ENCODE measurements around the gene CEACAM3.

CEACAM3 gene

GRCh38 chr19:41801031-41801430, 4.6 kb downstream of the CEACAM3 start:
- no peaks in the 10 kb centered on the region for H4K20me1 ChIP-seq
- H3K27ac ChIP-seq: peak overlapping the region; percentile 52 to 85 (median 75)
- H3K36me3 ChIP-seq: peaks cover 0 to 5% (median 0%) of the 10 kb centered on the region in 11 experiments; a peak in 2 of 22 replicates
- peaks cover 10 to 22% (median 16%) of the 10 kb centered on the region in 11 experiments; a peak in 20 of 22 replicates for H3K9me3 ChIP-seq (replicated peaks in 1 of 11)
- peak overlapping the region; percentile 68 to 85 (median 76) for H3K4me2 ChIP-seq
- no peak for TF ChIP-seq Cebpa-rat (IDR thresholded peaks at IDR 0.05)
- no peaks in the 10 kb centered on the region for H3K27me3 ChIP-seq
- peaks cover 53 to 99% (median 88%) of the 10 kb centered on the region in 10 experiments for H3K4me1 ChIP-seq
- H3K9ac ChIP-seq: peak overlapping the region in 9 of 11 experiments; percentile 2 to 62 (median 30); a peak in 10 of 22 replicates
- peak overlapping the region in 7 of 10 experiments; percentile 2 to 43 (median 21); a peak in 7 of 20 replicates for H3K4me3 ChIP-seq

GRCh38 chr19:41801792-41802211, 5.4 kb downstream of the CEACAM3 start:
- H3K27me3 ChIP-seq: no peaks in the 10 kb centered on the region
- peak overlapping the region in 10 of 11 experiments; percentile 14 to 64 (median 52); a peak in 14 of 22 replicates for H3K9ac ChIP-seq
- no peaks in the 10 kb centered on the region for H4K20me1 ChIP-seq
- TF ChIP-seq Cebpa-rat (IDR thresholded peaks at IDR 0.05): no peak
- peak overlapping the region in 2 of 10 experiments; percentile 13 to 18; a peak in 4 of 20 replicates for H3K4me3 ChIP-seq
- peaks cover 53 to 94% (median 83%) of the 10 kb centered on the region in 10 experiments for H3K4me1 ChIP-seq
- H3K9me3 ChIP-seq (replicated peaks in 1 of 11): peaks cover 10 to 22% (median 16%) of the 10 kb centered on the region in 11 experiments; a peak in 20 of 22 replicates
- H3K36me3 ChIP-seq: peaks cover 0 to 5% (median 0%) of the 10 kb centered on the region in 11 experiments; a peak in 2 of 22 replicates
- peak overlapping the region; percentile 69 to 85 (median 77) for H3K4me2 ChIP-seq
- peak overlapping the region; percentile 52 to 85 (median 76) for H3K27ac ChIP-seq

- Histone ChIP-seq H3K27me3 (no peaks in the 10 kb centered on the region), H3K4me1 (peaks cover 53 to 94% (median 81%) of the 10 kb centered on the region in 10 experiments), H3K9me3 (replicated peaks in 1 of 11) (peaks cover 10 to 22% (median 16%) of the 10 kb centered on the region in 11 experiments; a peak in 20 of 22 replicates), H3K27ac (peak overlapping the region; percentile 52 to 85 (median 76)), H3K36me3 (peaks cover 0 to 5% (median 0%) of the 10 kb centered on the region in 11 experiments; a peak in 2 of 22 replicates), H4K20me1 (no peaks in the 10 kb centered on the region), H3K4me2 (peak overlapping the region; percentile 69 to 85 (median 77)), H3K9ac (peak overlapping the region in 9 of 11 experiments; percentile 14 to 64 (median 44); a peak in 12 of 22 replicates), H3K4me3 (no peak overlapping the region; a peak in 1 of 20 replicates)
- no peak for TF ChIP-seq Cebpa-rat (IDR thresholded peaks at IDR 0.05)
These were observed 6.4 kb downstream of the CEACAM3 start for GRCh38 chr19:41802770-41803169.

DNA sequence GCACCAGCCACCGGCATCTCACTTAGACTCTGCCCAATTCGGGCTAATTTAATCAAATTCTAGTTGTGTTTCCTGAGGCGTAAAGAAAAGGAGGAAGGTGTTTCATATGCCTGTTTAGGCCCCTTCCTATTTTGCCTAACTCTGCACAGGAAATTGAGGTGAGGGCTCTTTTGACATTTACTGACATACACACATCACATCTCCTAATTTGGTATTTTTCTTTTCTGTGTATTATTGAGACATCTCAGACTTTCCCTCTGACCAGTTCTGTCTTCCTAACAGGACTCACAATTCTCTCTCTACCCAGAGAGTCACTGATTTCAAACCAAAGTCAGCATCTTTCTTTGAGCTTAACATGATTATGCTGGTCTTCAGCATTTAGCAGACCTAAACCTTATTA, 7.9 kb downstream of the CEACAM3 start:
- TF ChIP-seq Cebpa-rat (IDR thresholded peaks at IDR 0.05): no peak
- Histone ChIP-seq H3K9me3 (replicated peaks in 1 of 11) (peaks cover 10 to 22% (median 16%) of the 10 kb centered on the region in 11 experiments; a peak in 20 of 22 replicates), H3K4me3 (no peak overlapping the region), H4K20me1 (no peaks in the 10 kb centered on the region), H3K4me1 (peaks cover 55 to 94% (median 82%) of the 10 kb centered on the region in 10 experiments), H3K36me3 (peaks cover 0 to 5% (median 0%) of the 10 kb centered on the region in 11 experiments; a peak in 2 of 22 replicates), H3K4me2 (peak overlapping the region; percentile 21 to 83 (median 60); a peak in 18 of 22 replicates), H3K27ac (0 out of 22 replicates have a peak overlapping the region, but pooled peaks of 2 of the 11 experiments have one; percentile 13 to 15), H3K27me3 (no peaks in the 10 kb centered on the region), H3K9ac (no peak overlapping the region)

DNA sequence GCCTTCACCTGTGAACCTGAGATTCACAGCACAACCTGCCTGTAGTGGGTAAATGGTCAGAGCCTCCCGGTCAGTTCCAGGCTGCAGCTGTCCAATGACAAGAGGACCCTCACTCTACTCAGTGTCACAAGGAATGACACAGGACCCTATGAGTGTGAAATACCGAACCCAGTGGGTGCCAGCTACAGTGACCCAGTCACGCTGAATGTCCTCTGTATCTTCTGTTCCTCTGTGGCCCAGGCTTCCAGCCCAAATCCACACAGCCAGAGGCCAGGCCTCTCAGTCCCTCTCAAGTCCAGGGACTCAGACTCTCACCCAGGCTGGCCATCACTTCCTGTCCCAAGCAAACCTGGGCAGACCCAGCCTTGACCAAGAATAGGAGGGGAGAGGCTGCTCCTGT, 10.8 kb downstream of the CEACAM3 start:
- no peak for TF ChIP-seq Cebpa-rat (IDR thresholded peaks at IDR 0.05)

GRCh38 chr19:41808663-41809566, 12.5 kb downstream of the CEACAM3 start:
- no peaks in the 10 kb centered on the region for H3K9me3 ChIP-seq (replicated peaks in 1 of 11)
- no peaks in the 10 kb centered on the region for H4K20me1 ChIP-seq
- peak overlapping the region; percentile 69 to 92 (median 90) for H3K27ac ChIP-seq
- 0 out of 20 replicates have a peak overlapping the region, but pooled peaks of 1 of the 10 experiments have one; percentile 22 for H3K4me3 ChIP-seq
- H3K4me1 ChIP-seq: peaks cover 57 to 91% (median 76%) of the 10 kb centered on the region in 10 experiments
- no peaks in the 10 kb centered on the region for H3K36me3 ChIP-seq
- H3K9ac ChIP-seq: peak overlapping the region in 7 of 11 experiments; percentile 67 to 81 (median 77); a peak in 13 of 22 replicates
- H3K27me3 ChIP-seq: no peaks in the 10 kb centered on the region
- TF ChIP-seq Cebpa-rat (IDR thresholded peaks at IDR 0.05): no peak
- peak overlapping the region; percentile 83 to 99 (median 97) for H3K4me2 ChIP-seq

More for the DNA sequence above, 10.8 kb downstream of the CEACAM3 start:
- Histone ChIP-seq H3K4me1 (peaks cover 57 to 97% (median 83%) of the 10 kb centered on the region in 10 experiments), H3K9ac (no peak overlapping the region), H3K4me3 (no peak overlapping the region), H3K9me3 (replicated peaks in 1 of 11) (no peaks in the 10 kb centered on the region), H3K27ac (peak overlapping the region in 4 of 11 experiments; percentile 6 to 72 (median 30); a peak in 5 of 22 replicates), H3K27me3 (no peaks in the 10 kb centered on the region), H4K20me1 (no peaks in the 10 kb centered on the region), H3K4me2 (peak overlapping the region in 5 of 11 experiments; percentile 89 to 98 (median 95); a peak in 10 of 22 replicates), H3K36me3 (no peaks in the 10 kb centered on the region)

DNA sequence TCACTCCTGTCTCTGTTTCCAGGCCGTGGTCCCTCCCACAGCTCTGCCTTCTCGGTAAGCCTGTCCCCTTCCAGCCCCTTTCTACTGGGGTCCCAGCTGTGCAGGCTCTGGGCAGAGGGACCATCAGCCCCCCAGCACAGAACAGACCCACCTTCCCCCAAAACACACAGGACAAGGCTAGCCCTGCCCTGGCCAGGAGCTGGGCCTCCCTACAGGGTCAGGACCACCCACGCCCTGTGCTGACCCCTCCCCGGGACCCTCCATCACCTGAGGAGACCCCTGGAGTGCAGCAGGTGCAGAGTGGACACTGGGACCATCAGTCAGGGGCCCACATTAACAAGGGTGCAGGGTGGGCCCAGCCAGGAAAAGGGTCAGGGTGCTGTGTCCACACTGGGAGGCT, 13.9 kb downstream of the CEACAM3 start:
- TF ChIP-seq Cebpa-rat (IDR thresholded peaks at IDR 0.05): no peak
- H3K4me2 ChIP-seq: peak overlapping the region; percentile 81 to 99 (median 97)
- H3K27ac ChIP-seq: peak overlapping the region; percentile 69 to 92 (median 90)
- no peaks in the 10 kb centered on the region for H3K9me3 ChIP-seq (replicated peaks in 1 of 11)
- H3K27me3 ChIP-seq: no peaks in the 10 kb centered on the region
- H3K4me3 ChIP-seq: peak overlapping the region in 8 of 10 experiments; percentile 17 to 59 (median 42); a peak in 13 of 20 replicates
- H3K9ac ChIP-seq: peak overlapping the region; percentile 67 to 81 (median 76)
- no peaks in the 10 kb centered on the region for H4K20me1 ChIP-seq
- peaks cover 64 to 91% (median 72%) of the 10 kb centered on the region in 10 experiments for H3K4me1 ChIP-seq
- H3K36me3 ChIP-seq: no peaks in the 10 kb centered on the region

- Histone ChIP-seq H3K27ac (peak overlapping the region; percentile 69 to 92 (median 90)), H4K20me1 (no peaks in the 10 kb centered on the region), H3K27me3 (no peaks in the 10 kb centered on the region), H3K4me3 (peak overlapping the region in 8 of 10 experiments; percentile 17 to 59 (median 42); a peak in 13 of 20 replicates), H3K36me3 (no peaks in the 10 kb centered on the region), H3K9me3 (replicated peaks in 1 of 11) (no peaks in the 10 kb centered on the region), H3K4me2 (peak overlapping the region; percentile 81 to 99 (median 97)), H3K4me1 (peaks cover 60 to 86% (median 72%) of the 10 kb centered on the region in 10 experiments), H3K9ac (peak overlapping the region; percentile 67 to 81 (median 76); a peak in 21 of 22 replicates)
- peak in 1 of 11 experiments; percentile 22; a peak in 1 of 22 replicates for TF ChIP-seq Cebpa-rat (IDR thresholded peaks at IDR 0.05)
These were observed 14.6 kb downstream of the CEACAM3 start for GRCh38 chr19:41811036-41811435.
